Endodermal cell (in vitro differentiated cells): ENCODE results near the gene OR4C6. TPM values are rescaled to one million over a fixed set of nuclear protein-coding genes. Genes with fewer than 3 reads are reported as not detected.

Experiments used
- DNase-seq: peaks from one replicate; pipeline ENCODE4 v3.0.0-alpha.2; 2017
- H3K27ac ChIP-seq: 2 replicates; pipeline ENCODE4 v1.5.1; 2013; ENCODE audit warnings: mild to moderate bottlenecking, low read depth, low read length, moderate library complexity
- H3K27me3 ChIP-seq: 2 replicates; pipeline ENCODE4 v1.6.1; 2013; ENCODE audit warnings: mild to moderate bottlenecking, low read length, moderate library complexity; ENCODE audit not compliant: insufficient read depth, control insufficient read depth, poor library complexity, severe bottlenecking
- H3K36me3 ChIP-seq: 2 replicates; pipeline ENCODE4 v1.7.0; 2013; ENCODE audit warnings: mild to moderate bottlenecking, low read length, moderate library complexity; ENCODE audit not compliant: control insufficient read depth, insufficient read depth
- H3K4me1 ChIP-seq: one replicate; pipeline ENCODE4 v1.7.0; 2013; ENCODE audit warnings: low read length; ENCODE audit not compliant: control insufficient read depth, insufficient read depth
- H3K4me3 ChIP-seq: 2 replicates; pipeline ENCODE4 v1.5.1; 2013; ENCODE audit warnings: mild to moderate bottlenecking, low read length, moderate library complexity
- H3K9ac ChIP-seq: 2 replicates; pipeline ENCODE4 v1.6.1; 2013; ENCODE audit warnings: mild to moderate bottlenecking, low read length, moderate library complexity; ENCODE audit not compliant: poor library complexity, severe bottlenecking; ENCODE audit errors: extremely low read depth
- H3K9me3 ChIP-seq: 2 replicates; pipeline ENCODE4 v1.6.1; 2013; ENCODE audit warnings: mild to moderate bottlenecking, low read length, moderate library complexity; ENCODE audit not compliant: control insufficient read depth
- H3K27ac Mint-ChIP-seq: 2 replicates; pipeline ENCODE4 v1.8.0; 2020; ENCODE audit warnings: mixed read lengths
- H3K27me3 Mint-ChIP-seq: 2 replicates; pipeline ENCODE4 v1.8.0; 2021; ENCODE audit warnings: mild to moderate bottlenecking, mixed read lengths; ENCODE audit not compliant: insufficient read depth
- H3K36me3 Mint-ChIP-seq: 2 replicates; pipeline ENCODE4 v1.8.0; 2020; ENCODE audit warnings: low read depth, mixed read lengths
- H3K4me1 Mint-ChIP-seq: 2 replicates; pipeline ENCODE4 v1.8.0; 2020; ENCODE audit warnings: mixed read lengths
- H3K4me3 Mint-ChIP-seq: 2 replicates; pipeline ENCODE4 v1.8.0; 2020; ENCODE audit warnings: mild to moderate bottlenecking, moderate library complexity, mixed read lengths
- H3K9me3 Mint-ChIP-seq: 2 replicates; pipeline ENCODE4 v1.8.0; 2020; ENCODE audit warnings: mild to moderate bottlenecking, mixed read lengths
- CTCF ChIP-seq: fragments of 200-600 bp; sonication (generic); conservative IDR thresholded peaks from 2 replicates; pipeline ENCODE4 v1.5.0; 2021; ENCODE audit warnings: antibody characterized with exemption, mild to moderate bottlenecking
- WGBS, 2 experiments: methylation state at CpG; one replicate each; pipeline versions ENCODE4 v1.1.5 to v1.1.7; 2013; ENCODE audit warnings: missing lambda C conversion rate in 2 of 2, mixed read lengths in 1 of 2; ENCODE audit not compliant: insufficient coverage in 1 of 2, insufficient read length in 1 of 2; 5-methylcytosine and 5-hydroxymethylcytosine counted together
- total RNA-seq, 2 donors: library from RNA; stranded (reverse); fragmentation: NEBNext Ultra II Directional in 1 of 2; extraction: Animal tissue kit (Norgen Biotek cat#: 25700) in 1 of 2; gene quantifications; 2 replicates in 1 of 2; 3 replicates in 1 of 2; pipeline ENCODE4 v1.2.1, GENCODE V29; 2021

Gene OR4C6
- total RNA-seq, 2 donors from 2014 or later, result not detected

- H3K36me3 Mint-ChIP-seq, result no peaks in the 10 kb centered on the region
- H3K9me3 ChIP-seq, result peaks cover 28% of the 10 kb centered on the region
Observed at GRCh38 chr11:55648027-55648426, 14.0 kb upstream of the OR4C6 start, which contains the start of gene OR4S2. TSS of gene OR4S2 (plus strand) at chr11:55648327. CDS start at chr11:55650904, 2,577 bp downstream.

GRCh38 chr11:55652560-55652959 is 9.4 kb upstream of the OR4C6 start:
- Histone ChIP-seq H3K27me3 (no peaks in the 10 kb centered on the region), H3K4me1 (no peaks in the 10 kb centered on the region), H3K4me3 (no peak overlapping the region), H3K27ac (no peak overlapping the region), H3K36me3 (no peaks in the 10 kb centered on the region), H3K9me3 (peaks cover 40% of the 10 kb centered on the region), H3K9ac (no peak overlapping the region)
- Mint-ChIP-seq H3K27me3 (no peaks in the 10 kb centered on the region), H3K36me3 (no peaks in the 10 kb centered on the region), H3K4me3 (no peak overlapping the region), H3K9me3 (peaks cover 53% of the 10 kb centered on the region), H3K4me1 (no peaks in the 10 kb centered on the region), H3K27ac (no peak overlapping the region)
- no peak for DNase-seq
- no peak for TF ChIP-seq CTCF
- 88% methylated on average over 1 of the region's 1 CpG; no CpG with 5 or more reads in 1 of the 2 experiments for WGBS, 2 experiments

More at GRCh38 chr11:55648027-55648426, 14.0 kb upstream of the OR4C6 start, which contains the start of gene OR4S2:
- no peak within 1 kb of the TSS for H3K27ac Mint-ChIP-seq
- H3K27ac ChIP-seq, result no peak within 1 kb of the TSS
- no peaks in the 10 kb centered on the region for H3K36me3 ChIP-seq
- no peaks in the 10 kb centered on the region for H3K4me1 Mint-ChIP-seq
- H3K9ac ChIP-seq, result no peak within 1 kb of the TSS
- no peak within 1 kb of the TSS for H3K4me3 Mint-ChIP-seq
- no peak for TF ChIP-seq CTCF
- WGBS, 2 experiments, result 80% methylated on average over 1 of the region's 2 CpGs; no CpG with 5 or more reads in 1 of the 2 experiments
- peaks cover 54% of the 10 kb centered on the region for H3K9me3 Mint-ChIP-seq
- no peak within 1 kb of the TSS for H3K4me3 ChIP-seq
- no peaks in the 10 kb centered on the region for H3K27me3 ChIP-seq
- no peaks in the 10 kb centered on the region for H3K4me1 ChIP-seq
- no peak for DNase-seq
- no peaks in the 10 kb centered on the region for H3K27me3 Mint-ChIP-seq

- H3K4me1 ChIP-seq, result no peaks in the 10 kb centered on the region
- H3K9me3 ChIP-seq, result peaks cover 42% of the 10 kb centered on the region
- no peak for DNase-seq
- TF ChIP-seq CTCF, result no peak
- no peak overlapping the region for H3K9ac ChIP-seq
- H3K4me3 Mint-ChIP-seq, result no peak overlapping the region
- H3K36me3 ChIP-seq, result no peaks in the 10 kb centered on the region
- H3K27ac ChIP-seq, result no peak overlapping the region
- H3K27me3 Mint-ChIP-seq, result no peaks in the 10 kb centered on the region
- H3K27ac Mint-ChIP-seq, result no peak overlapping the region
- peaks cover 51% of the 10 kb centered on the region for H3K9me3 Mint-ChIP-seq
- no peaks in the 10 kb centered on the region for H3K27me3 ChIP-seq
- H3K4me3 ChIP-seq, result no peak overlapping the region
- H3K36me3 Mint-ChIP-seq, result no peaks in the 10 kb centered on the region
- H3K4me1 Mint-ChIP-seq, result no peaks in the 10 kb centered on the region
Observed at GRCh38 chr11:55655096-55655495, 6.9 kb upstream of the OR4C6 start.
